Neural cell (in vitro differentiated cells): Measurements from ENCODE around the gene TSPAN15. TPM values are rescaled to one million over a fixed set of nuclear protein-coding genes. Genes with fewer than 3 reads are reported as not detected.

Experiments used
- polyA plus RNA-seq: library from polyadenylated mRNA; depleted of rRNA; stranded (reverse); fragments of >200 nt; gene quantifications from 2 replicates; pipeline ENCODE4 v1.2.3, GENCODE V29; 2014

TSPAN15 gene
- polyA plus RNA-seq, 1 donor from 2014 or later: 1.2 TPM

Other genes with a start within 250 kb of the TSPAN15 start
- 0.07 TPM in 1 of 2 replicates, not detected in the other for gene HKDC1, start 231.1 kb upstream of the TSPAN15 start, polyA plus RNA-seq
- gene HK1, start 173.0 kb upstream of the TSPAN15 start, polyA plus RNA-seq: 60.5 and 67.7 TPM in 2 replicates
- gene TACR2, start 34.5 kb upstream of the TSPAN15 start, polyA plus RNA-seq: not detected in 2 replicates
- not detected in 2 replicates for gene NEUROG3, start 122.0 kb downstream of the TSPAN15 start, polyA plus RNA-seq
- 135 TPM in 2 replicates for gene FAM241B, start 178.8 kb downstream of the TSPAN15 start, polyA plus RNA-seq